Measurements from ENCODE around the gene OSGIN1. TPM values are rescaled to one million over a fixed set of nuclear protein-coding genes. Genes with fewer than 3 reads are reported as not detected.

OSGIN1 gene
- total and polyA plus RNA-seq, 2 of the 8 experiments (the other 6 are each of a cell fraction or from before 2014, with no cell fraction given), result 0.58 to 0.76 TPM

GRCh38 chr16:83935005-83935857 lies 17.8 kb upstream of the OSGIN1 start:
- H2BK5ac ChIP-seq (ENCODE audit: low read depth, low read length), result no peak overlapping the region
- no peak overlapping the region for H4K8ac ChIP-seq (ENCODE audit: extremely low read depth, insufficient read depth, low read length)
- no peaks in the 10 kb centered on the region for H3K9me3 ChIP-seq (ENCODE audit: insufficient read depth in 2 of 2, low read depth in 1 of 2, low read length in 1 of 2)
- ChIA-PET POLR2A (ENCODE audit: partially characterized antibody) (interaction anchor here (1.0 to 1.1 kb wide), 3 partner anchors 9 to 75 kb away, joined by 3 read pairs; partner anchors contain the start of gene MLYCD), CTCF (ENCODE audit: partially characterized antibody) (interaction anchor here (0.9 to 5.0 kb wide), 6 partner anchors 8 to 803 kb away, joined by 3 to 35 read pairs (median 6); no protein-coding TSS in a partner anchor)
- peaks cover 0 to 2% of the 10 kb centered on the region in 2 experiments for H4K20me1 ChIP-seq (replicated peaks in 1 of 2; ENCODE audit: control insufficient read depth in 1 of 2, insufficient read depth in 2 of 2, low read length in 2 of 2)
- H2BK12ac ChIP-seq (ENCODE audit: low read depth, low read length), result no peak overlapping the region
- H3K23me2 ChIP-seq (ENCODE audit: low read depth, low read length), result no peaks in the 10 kb centered on the region
- H3K4me2 ChIP-seq (ENCODE audit: insufficient read depth in 1 of 2, low read depth in 2 of 2, low read length in 2 of 2), result no peak overlapping the region
- no peak overlapping the region for H3K4ac ChIP-seq (replicated peaks; ENCODE audit: insufficient read length, low read depth, low read length)
- H4K91ac ChIP-seq (replicated peaks; ENCODE audit: insufficient read length, low read length), result no peak overlapping the region
- peaks cover 0 to 2% (median 0%) of the 10 kb centered on the region in 4 experiments; a peak in 1 of 7 replicates for H3K4me1 ChIP-seq (replicated peaks in 1 of 4; ENCODE audit: control insufficient read depth in 3 of 4, insufficient read depth in 4 of 4, low read length in 3 of 4)
- H3K23ac ChIP-seq (ENCODE audit: insufficient read length), result no peak overlapping the region
- H2BK20ac ChIP-seq (ENCODE audit: low read length), result no peak overlapping the region
- no peak overlapping the region for H2BK120ac ChIP-seq (replicated peaks; ENCODE audit: low read depth, low read length)
- no peak for DNase-seq (ENCODE audit: low read depth in 1 of 2, low spot score in 2 of 2)
- H3K14ac ChIP-seq (ENCODE audit: insufficient read length), result no peak overlapping the region
- no peak for TF ChIP-seq RFX5 (IDR thresholded peaks at IDR 0.05; ENCODE audit: borderline replicate concordance, low read depth, low read length)
- no peak for TF ChIP-seq TAF1 (IDR thresholded peaks at IDR 0.05; ENCODE audit: low read depth, low read length)
- no peak for TF ChIP-seq KDM4A (IDR thresholded peaks at IDR 0.05; ENCODE audit: low read depth, low read length, severe bottlenecking)
- no peak for TF ChIP-seq RNF2 (IDR thresholded peaks at IDR 0.05; ENCODE audit: borderline replicate concordance, low read depth, low read length, missing control alignments, poor library complexity, severe bottlenecking)
- TF ChIP-seq SP4 (IDR thresholded peaks at IDR 0.05; ENCODE audit: low read length), result no peak
- no peak overlapping the region for H3K18ac ChIP-seq (ENCODE audit: extremely low read depth, low read length)
- no peak overlapping the region for H3K56ac ChIP-seq (replicated peaks; ENCODE audit: insufficient read length, low read depth, low read length)
- no peak overlapping the region for H3K27ac ChIP-seq (ENCODE audit: low read depth, low read length)
- no peak overlapping the region for H2AFZ ChIP-seq (ENCODE audit: low read length)
- H3K79me1 ChIP-seq (ENCODE audit: low read depth, low read length), result no peaks in the 10 kb centered on the region
- no peak overlapping the region for H3K4me3 ChIP-seq (ENCODE audit: extremely low read depth in 1 of 4, insufficient read depth in 2 of 4, low read depth in 3 of 4, low read length in 4 of 4)
- WGBS, 2 experiments (ENCODE audit: extremely low coverage in 1 of 2, insufficient coverage in 1 of 2, insufficient read length in 1 of 2, insufficient replicate concordance in 2 of 2, low coverage in 1 of 2, low lambda C conversion rate in 2 of 2, missing lambda C conversion rate in 1 of 2), result 88% methylated on average over 25 of the region's 30 CpGs; no CpG with 5 or more reads in 1 of the 2 experiments
- no peak overlapping the region for H3K9ac ChIP-seq (replicated peaks in 1 of 4; ENCODE audit: extremely low read depth in 1 of 4, low read depth in 3 of 4, low read length in 3 of 4)
- H4K5ac ChIP-seq (ENCODE audit: insufficient read length, low read depth, low read length), result no peak overlapping the region
- H2AK5ac ChIP-seq (ENCODE audit: low read depth, low read length), result no peak overlapping the region
- H2BK15ac ChIP-seq (ENCODE audit: low read length), result no peak overlapping the region
- H3K36me3 ChIP-seq (ENCODE audit: control insufficient read depth in 2 of 4, insufficient read depth in 4 of 4, low read length in 3 of 4), result no peaks in the 10 kb centered on the region
- no peaks in the 10 kb centered on the region for H3K79me2 ChIP-seq (ENCODE audit: control insufficient read depth in 1 of 2, insufficient read depth in 2 of 2, low read length in 2 of 2)
- FAIRE-seq, result no peak
- H3K27me3 ChIP-seq (replicated peaks in 1 of 4; ENCODE audit: control insufficient read depth in 3 of 4, extremely low read depth in 1 of 4, insufficient read depth in 3 of 4, low read length in 3 of 4), result no peaks in the 10 kb centered on the region; a peak in 1 of 7 replicates

Measured in H1 (cell line).